DOHH2 (cell line): ENCODE data around the gene KCNJ15.

Experiments used
- H3F3A ChIP-seq: fragments of 200-600 bp; sonication (generic), shearing (Covaris generic); 2 replicates; pipeline ENCODE4 v1.6.0; 2016; ENCODE audit warnings: antibody characterized with exemption, mild to moderate bottlenecking; ENCODE audit not compliant: control insufficient read depth, insufficient read depth
- H3K27ac ChIP-seq: fragments of 200-600 bp; sonication (generic); 2 replicates; pipeline ENCODE4 v1.5.1; 2014; ENCODE audit warnings: low read depth, mild to moderate bottlenecking, low read length, moderate library complexity
- H3K27me3 ChIP-seq: fragments of 200-600 bp; sonication (generic); 2 replicates; pipeline ENCODE4 v1.6.1; 2014; ENCODE audit warnings: mild to moderate bottlenecking, low read length, mixed read lengths; ENCODE audit not compliant: control insufficient read depth
- H3K36me3 ChIP-seq: fragments of 200-600 bp; sonication (generic); 2 replicates; pipeline ENCODE4 v1.6.1; 2014; ENCODE audit warnings: mild to moderate bottlenecking, low read length, moderate library complexity, mixed read lengths; ENCODE audit not compliant: control insufficient read depth
- H3K4me1 ChIP-seq: fragments of 200-600 bp; sonication (generic); 2 replicates; pipeline ENCODE4 v1.6.1; 2014; ENCODE audit warnings: mild to moderate bottlenecking, low read length, mixed read lengths; ENCODE audit not compliant: control insufficient read depth
- H3K4me2 ChIP-seq: fragments of 200-600 bp; sonication (generic); 2 replicates; pipeline ENCODE4 v1.6.0; 2014; ENCODE audit warnings: mild to moderate bottlenecking, low read length, moderate library complexity
- H3K4me3 ChIP-seq: fragments of 200-600 bp; sonication (generic); 2 replicates; pipeline ENCODE4 v1.5.1; 2014; ENCODE audit warnings: mild to moderate bottlenecking, low read length, mixed read lengths
- H3K79me2 ChIP-seq: fragments of 200-600 bp; sonication (generic); 2 replicates; pipeline ENCODE4 v1.6.1; 2014; ENCODE audit warnings: mild to moderate bottlenecking, low read length, mixed read lengths; ENCODE audit not compliant: control insufficient read depth
- H3K9me2 ChIP-seq: fragments of 200-600 bp; sonication (generic); replicated peaks from 2 replicates; pipeline ENCODE4 v1.6.1; 2014; ENCODE audit warnings: mild to moderate bottlenecking, low read length, mixed read lengths; ENCODE audit not compliant: control insufficient read depth
- H3K9me3 ChIP-seq: fragments of 200-600 bp; sonication (generic); 2 replicates; pipeline ENCODE4 v1.6.1; 2014; ENCODE audit warnings: antibody characterized with exemption, low read length, mixed read lengths; ENCODE audit not compliant: control insufficient read depth, insufficient read depth
- H4K20me1 ChIP-seq: fragments of 200-600 bp; sonication (generic); 2 replicates; pipeline ENCODE4 v1.6.0; 2014; ENCODE audit warnings: low read depth, mild to moderate bottlenecking, antibody characterized with exemption, low read length, moderate library complexity; ENCODE audit not compliant: control insufficient read depth, insufficient read depth
- EZH2phosphoT487 ChIP-seq: fragments of 200-600 bp; sonication (generic); IDR thresholded peaks from 2 replicates; pipeline ENCODE4 v1.6.1; 2017; ENCODE audit warnings: borderline replicate concordance, mild to moderate bottlenecking, antibody characterized with exemption, low read length, moderate library complexity, mixed read lengths
- TF ChIP-seq, protein P1 (sequence below): fragments of 200-600 bp; sonication (generic); IDR thresholded peaks from one replicate; pipeline ENCODE4 v1.5.1; 2014; ENCODE audit warnings: antibody characterized with exemption, mild to moderate bottlenecking, low read depth, low read length; ENCODE audit not compliant: poor library complexity, severe bottlenecking

KCNJ15 gene

DNA sequence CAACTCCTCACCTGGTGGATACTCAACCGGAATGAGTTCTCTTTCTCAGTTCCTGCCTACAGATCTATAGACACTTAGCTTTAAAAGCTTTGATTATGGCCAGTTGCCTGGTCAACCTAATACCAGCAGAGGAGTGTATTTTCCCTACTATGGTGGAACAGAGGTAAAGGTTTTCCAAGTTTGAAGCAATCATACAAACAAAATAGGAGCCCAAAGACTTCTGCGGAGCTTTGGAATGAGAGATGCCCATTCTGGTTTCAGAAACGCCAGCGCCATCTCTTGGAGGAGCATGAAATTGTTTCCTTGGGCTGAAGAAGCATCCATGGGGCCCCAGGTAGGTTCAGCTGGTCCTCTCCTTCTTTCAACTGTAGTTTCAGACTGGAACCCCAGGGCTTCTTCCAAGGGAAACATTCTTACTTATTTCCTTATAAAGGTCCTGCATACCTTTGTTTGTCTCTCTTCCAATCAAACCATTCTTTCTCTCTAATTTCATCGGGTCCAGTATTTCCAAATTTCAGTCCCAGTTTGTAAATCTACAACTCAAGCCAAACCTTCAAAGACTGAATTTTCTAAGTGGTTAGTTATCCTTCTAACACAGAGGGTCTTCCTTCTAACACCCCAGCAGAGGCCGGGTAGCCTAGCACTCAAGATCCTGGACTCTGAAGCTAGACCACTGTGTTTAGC, 95.9 kb downstream of the KCNJ15 start:
- Histone ChIP-seq H3K27me3 (no peaks in the 10 kb centered on the region), H3K79me2 (no peaks in the 10 kb centered on the region), H3K9me3 (no peaks in the 10 kb centered on the region), H3F3A (no peaks in the 10 kb centered on the region), H4K20me1 (no peaks in the 10 kb centered on the region), H3K27ac (no peak overlapping the region), H3K4me3 (no peak overlapping the region), H3K4me2 (no peak overlapping the region), H3K4me1 (no peaks in the 10 kb centered on the region), H3K36me3 (no peaks in the 10 kb centered on the region), H3K9me2 (no peaks in the 10 kb centered on the region)
- TF ChIP-seq EZH2phosphoT487 = no peak
- TF ChIP-seq, protein P1, sequence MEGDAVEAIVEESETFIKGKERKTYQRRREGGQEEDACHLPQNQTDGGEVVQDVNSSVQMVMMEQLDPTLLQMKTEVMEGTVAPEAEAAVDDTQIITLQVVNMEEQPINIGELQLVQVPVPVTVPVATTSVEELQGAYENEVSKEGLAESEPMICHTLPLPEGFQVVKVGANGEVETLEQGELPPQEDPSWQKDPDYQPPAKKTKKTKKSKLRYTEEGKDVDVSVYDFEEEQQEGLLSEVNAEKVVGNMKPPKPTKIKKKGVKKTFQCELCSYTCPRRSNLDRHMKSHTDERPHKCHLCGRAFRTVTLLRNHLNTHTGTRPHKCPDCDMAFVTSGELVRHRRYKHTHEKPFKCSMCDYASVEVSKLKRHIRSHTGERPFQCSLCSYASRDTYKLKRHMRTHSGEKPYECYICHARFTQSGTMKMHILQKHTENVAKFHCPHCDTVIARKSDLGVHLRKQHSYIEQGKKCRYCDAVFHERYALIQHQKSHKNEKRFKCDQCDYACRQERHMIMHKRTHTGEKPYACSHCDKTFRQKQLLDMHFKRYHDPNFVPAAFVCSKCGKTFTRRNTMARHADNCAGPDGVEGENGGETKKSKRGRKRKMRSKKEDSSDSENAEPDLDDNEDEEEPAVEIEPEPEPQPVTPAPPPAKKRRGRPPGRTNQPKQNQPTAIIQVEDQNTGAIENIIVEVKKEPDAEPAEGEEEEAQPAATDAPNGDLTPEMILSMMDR = peak; percentile 54

DNA sequence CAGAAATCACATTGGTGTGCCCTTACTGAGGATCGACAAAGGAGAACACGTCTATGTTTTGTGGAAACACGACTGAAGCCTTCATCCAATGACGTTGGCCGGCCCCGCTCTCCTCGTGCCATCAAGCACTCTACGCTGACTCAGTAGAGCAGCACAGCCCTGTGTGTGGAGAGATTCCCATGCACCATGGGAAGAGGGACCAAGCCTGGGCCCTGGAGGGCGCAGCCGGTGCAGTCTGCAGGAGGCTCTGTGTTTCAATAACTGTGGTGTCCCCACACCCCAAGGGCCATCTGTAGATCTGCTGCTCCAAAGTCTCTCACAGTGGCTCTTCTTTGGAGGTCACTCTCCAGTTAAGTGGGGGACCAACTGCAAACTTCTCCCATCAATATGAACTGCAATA, 97.4 kb downstream of the KCNJ15 start:
- Histone ChIP-seq H3K4me1 (no peaks in the 10 kb centered on the region), H3K36me3 (no peaks in the 10 kb centered on the region), H3K4me2 (no peak overlapping the region), H3K9me3 (no peaks in the 10 kb centered on the region), H3K4me3 (no peak overlapping the region), H3K79me2 (no peaks in the 10 kb centered on the region), H4K20me1 (no peaks in the 10 kb centered on the region), H3K9me2 (no peaks in the 10 kb centered on the region), H3K27me3 (no peaks in the 10 kb centered on the region), H3F3A (no peaks in the 10 kb centered on the region), H3K27ac (no peak overlapping the region)
- TF ChIP-seq, protein P1 = no peak
- no peak for TF ChIP-seq EZH2phosphoT487

DNA sequence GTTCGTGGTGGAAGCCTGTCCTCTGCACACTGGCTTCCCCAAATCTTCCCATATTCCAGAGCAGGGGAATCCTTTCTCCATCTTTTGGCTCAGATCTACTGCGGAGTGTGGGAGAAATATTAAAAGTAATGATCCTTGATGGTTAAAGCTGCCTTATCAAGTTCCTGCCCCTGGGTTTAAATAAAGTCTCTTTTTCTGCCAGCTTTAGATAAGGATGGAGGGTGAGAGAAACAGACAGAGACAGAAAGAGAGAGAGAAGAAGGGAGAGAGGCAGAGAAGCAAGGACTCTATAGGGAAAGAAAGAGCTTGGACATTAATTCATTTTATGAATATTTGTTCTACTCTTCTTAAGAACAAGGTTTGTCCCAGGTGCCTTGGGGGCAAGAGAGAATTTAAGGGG, 98.0 kb downstream of the KCNJ15 start:
- no peak overlapping the region for H3K27ac ChIP-seq
- no peaks in the 10 kb centered on the region for H3K4me1 ChIP-seq
- H3K4me2 ChIP-seq = no peak overlapping the region
- no peaks in the 10 kb centered on the region for H3K36me3 ChIP-seq
- no peaks in the 10 kb centered on the region for H4K20me1 ChIP-seq
- no peaks in the 10 kb centered on the region for H3K27me3 ChIP-seq
- H3K4me3 ChIP-seq = no peak overlapping the region
- no peaks in the 10 kb centered on the region for H3K79me2 ChIP-seq
- no peak for TF ChIP-seq EZH2phosphoT487
- TF ChIP-seq, protein P1 = no peak
- H3K9me3 ChIP-seq = no peaks in the 10 kb centered on the region
- no peaks in the 10 kb centered on the region for H3F3A ChIP-seq
- H3K9me2 ChIP-seq = no peaks in the 10 kb centered on the region
